ENCODE results near the gene SLC8A1.

SLC8A1 gene

GRCh38 chr2:40458271-40458794, 6.4 kb upstream of the SLC8A1 start:
- DNase-seq = no peak

GRCh38 chr2:40457837-40458236, 5.9 kb upstream of the SLC8A1 start:
- DNase-seq = no peak

GRCh38 chr2:40457366-40457765, 5.5 kb upstream of the SLC8A1 start:
- DNase-seq = peak in 2 of 4 experiments; percentile 38 to 50

DNA sequence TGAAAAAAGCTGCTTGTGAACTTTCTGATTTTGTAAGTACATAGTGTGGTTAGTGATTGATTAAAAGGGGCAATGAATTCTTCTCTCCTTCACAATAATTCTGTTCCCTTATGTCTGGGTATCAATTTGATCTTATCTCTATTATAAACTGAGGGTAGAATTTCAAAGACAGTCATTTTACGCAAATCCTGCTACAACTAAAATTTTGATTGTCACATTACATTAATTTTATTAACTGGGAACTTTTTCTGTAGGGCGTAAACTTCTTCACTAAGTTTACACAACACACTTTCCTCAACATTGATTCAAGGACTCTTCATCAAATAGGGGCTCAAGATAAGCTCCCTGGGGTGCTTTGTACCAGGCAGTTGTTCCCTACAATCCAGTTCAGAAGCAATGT, 5.0 kb upstream of the SLC8A1 start:
- no peak for DNase-seq

DNA sequence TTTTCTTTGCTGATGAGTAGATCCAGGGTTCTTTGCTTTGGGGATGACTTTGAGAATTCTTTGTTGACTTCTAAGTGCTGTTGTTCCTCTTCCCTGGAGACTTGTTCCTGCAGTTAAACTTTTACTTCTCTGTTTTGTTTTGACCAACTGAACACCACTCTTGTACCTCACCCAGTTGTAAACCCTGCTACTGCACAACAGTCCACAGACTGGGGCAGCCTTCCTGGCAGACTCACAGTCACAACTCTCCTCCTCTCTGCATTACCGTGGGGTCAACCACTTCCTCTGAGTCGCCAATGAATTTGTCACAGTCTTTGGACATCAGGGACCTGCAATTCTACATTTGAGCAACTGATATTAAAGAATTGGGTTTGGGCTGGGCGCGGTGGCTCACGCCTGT, 3.8 kb upstream of the SLC8A1 start:
- peak; percentile 66 to 88 (median 80) for DNase-seq

DNA sequence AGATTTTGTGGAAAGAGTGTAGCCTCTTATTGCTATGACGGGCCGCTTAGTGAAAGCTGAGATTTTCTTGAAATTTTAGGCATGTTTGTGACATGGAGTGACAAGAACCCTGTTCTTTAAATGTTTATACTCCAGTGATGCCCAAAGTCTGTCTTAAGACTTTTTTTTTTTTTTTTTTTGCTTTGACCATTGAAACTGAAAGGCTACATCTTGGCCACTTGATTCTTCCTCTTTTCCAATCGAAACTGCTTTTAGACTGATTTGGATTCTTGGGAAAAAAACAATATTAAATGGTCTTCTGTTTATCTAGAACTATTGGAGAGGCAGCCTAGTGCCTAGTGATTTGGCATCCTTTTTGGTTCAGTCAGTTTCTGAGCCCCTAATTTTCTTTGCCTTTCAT, 2.4 kb upstream of the SLC8A1 start:
- peak in 2 of 4 experiments; percentile 61 to 64 for DNase-seq

GRCh38 chr2:40452786-40453185, 896 bp upstream of the SLC8A1 start:
- no peak for DNase-seq

GRCh38 chr2:40450796-40451430, 977 bp downstream of the SLC8A1 start:
- DNase-seq = peak; percentile 58 to 74 (median 72)

DNA sequence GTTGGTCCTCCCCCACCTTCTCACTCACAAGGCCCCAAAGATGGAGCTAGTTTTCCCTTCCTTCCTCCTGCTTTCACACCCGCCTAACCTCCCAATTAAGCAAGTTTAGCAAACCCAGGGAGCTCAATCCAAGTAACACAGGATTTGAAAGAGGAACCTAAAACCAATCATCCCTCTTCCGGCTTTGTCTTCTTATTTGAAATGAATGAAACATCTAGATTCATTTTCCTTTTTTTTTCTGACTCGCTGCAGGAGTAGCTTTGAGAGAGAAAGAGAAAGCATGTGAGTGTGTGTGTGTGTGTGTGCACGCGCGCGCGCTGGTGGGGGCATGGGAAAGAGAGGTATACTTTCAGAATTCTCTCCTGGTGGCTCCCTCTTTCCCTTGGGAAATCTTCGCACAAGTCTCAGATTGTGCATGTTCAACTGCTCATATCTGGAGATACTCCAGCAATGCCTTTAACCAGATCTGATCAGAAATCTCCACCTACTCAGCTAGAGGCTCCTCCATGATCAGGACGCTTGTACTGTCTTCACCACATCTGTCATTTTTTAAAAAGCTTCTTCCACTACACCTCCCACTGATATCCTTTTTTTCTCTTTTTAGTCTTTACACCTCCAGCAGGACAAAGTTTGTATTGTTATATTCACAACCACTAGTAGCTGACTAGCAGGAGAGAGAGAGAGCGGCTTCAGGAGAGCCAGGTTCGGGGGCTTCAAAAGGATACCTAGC, 1.7 kb downstream of the SLC8A1 start:
- DNase-seq = peak; percentile 56 to 88 (median 74)

DNA sequence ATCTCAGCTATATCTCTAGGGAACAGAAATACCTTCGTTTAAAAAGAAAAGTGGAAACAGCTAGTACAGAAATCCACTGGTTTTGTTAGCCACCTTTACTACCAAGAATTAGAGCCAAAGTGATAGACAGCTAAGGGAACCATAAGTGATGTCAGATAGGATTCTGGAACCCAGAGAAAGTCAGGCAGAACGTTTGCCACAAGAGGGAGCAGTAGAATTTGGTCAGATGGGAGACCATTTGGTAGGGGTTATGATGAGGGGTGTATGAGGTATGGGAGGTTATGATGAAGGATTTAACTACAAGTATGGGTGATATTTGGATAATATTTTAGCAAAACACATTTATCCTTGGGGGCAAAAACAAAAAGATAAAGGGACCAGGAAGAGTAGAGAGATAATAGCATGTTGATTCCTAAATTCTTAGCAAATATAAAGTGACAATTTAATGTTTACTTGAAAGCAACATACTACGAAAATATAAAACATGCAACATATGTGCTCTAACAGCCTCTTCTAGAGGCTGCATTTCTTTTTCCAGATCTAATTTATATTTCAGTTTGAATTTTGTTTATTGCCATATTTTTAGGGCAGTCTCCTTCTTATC, 3.3 kb downstream of the SLC8A1 start:
- peak; percentile 40 to 64 (median 50) for DNase-seq

DNA sequence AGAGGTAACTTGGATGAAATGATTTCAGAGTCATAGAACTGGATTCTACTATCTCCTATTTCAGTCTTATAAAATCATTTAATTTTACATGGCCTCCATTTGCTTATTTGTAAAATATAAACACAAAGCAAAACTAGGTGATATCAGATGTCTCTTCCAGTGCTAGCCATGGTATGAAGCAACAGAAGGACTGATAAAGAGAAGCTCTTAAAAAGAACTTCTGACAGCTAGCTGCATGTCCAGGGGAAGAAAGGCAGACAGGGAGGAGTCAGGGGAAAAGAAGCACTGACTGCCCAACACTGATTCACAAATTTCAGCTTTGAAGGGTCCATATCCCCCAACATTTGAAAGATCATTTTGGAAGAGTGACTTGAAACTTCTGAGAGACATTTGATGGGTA, 6.4 kb downstream of the SLC8A1 start:
- DNase-seq = peak in 3 of 4 experiments; percentile 13 to 37 (median 26)

DNA sequence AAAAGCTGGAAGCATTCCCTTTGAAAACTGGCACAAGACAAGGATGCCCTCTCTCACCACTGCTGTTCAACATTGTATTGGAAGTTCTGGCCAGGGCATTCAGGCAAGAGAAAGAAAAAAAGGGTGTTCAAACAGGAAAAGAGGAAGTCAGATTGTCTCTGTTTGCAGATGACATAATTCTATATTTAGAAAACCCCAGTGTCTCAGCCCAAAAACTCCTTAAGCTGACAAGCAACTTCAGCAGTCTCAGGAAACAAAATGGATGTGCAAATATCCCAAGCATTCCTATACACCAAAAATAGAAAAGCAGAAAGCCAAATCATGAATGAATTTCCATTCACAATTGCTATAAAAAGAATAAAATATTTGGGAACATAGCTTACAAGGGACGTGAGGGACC, 11.1 kb downstream of the SLC8A1 start:
- peak; percentile 40 to 78 (median 60) for DNase-seq

DNA sequence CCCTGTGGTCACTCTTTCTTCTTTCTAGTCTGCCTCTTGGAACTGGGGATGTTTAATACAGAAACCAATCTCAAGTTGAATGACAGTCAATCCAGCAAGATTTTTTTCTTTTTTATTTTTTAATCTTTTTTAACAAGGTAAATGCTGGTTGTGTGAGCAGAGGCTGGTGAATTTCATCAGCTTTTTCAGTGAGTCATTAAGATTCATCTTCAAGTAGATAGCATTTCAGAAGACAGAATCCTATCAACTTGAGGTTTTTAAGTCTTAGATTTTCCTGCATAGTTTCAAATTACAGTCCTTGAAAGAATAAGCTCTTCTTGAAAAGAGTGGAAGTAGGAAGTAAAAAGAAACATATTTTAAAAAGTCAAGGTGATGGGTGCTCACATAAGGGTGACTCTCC, 12.4 kb downstream of the SLC8A1 start:
- DNase-seq = no peak

- DNase-seq = no peak
These were observed 15.8 kb downstream of the SLC8A1 start for GRCh38 chr2:40436093-40436475.

DNA sequence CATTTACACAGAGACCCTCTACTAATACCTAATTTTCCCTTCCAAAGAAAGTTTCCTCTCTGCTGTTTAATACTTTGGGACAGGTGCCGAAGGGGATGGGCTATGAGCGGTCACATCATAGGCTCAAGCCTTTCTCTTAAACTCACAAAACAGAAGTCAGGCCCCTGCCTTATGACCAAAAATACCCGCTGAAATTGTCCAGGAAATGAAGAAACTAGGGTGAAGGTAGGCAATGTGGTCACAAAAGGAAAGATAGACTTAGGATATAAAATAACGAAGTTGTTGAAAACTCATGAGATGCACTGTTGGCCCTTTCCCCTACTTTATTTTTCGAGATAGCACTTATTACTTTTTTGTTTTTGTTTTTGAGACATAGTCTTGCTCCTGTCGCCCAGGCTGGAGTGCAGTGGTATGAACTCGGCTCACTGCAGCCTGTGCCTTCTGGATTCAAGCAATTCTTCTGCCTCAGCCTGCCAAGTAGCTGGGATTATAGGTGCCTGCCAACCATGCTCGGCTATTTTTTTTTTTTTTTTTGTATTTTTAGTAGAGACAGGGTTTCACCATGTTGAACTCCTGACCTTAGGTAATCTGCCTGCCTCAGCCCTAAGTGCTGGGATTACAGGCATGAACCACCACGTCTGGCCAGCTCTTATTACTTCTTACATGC, 16.3 kb downstream of the SLC8A1 start:
- peak; percentile 26 to 55 (median 50) for DNase-seq

DNA sequence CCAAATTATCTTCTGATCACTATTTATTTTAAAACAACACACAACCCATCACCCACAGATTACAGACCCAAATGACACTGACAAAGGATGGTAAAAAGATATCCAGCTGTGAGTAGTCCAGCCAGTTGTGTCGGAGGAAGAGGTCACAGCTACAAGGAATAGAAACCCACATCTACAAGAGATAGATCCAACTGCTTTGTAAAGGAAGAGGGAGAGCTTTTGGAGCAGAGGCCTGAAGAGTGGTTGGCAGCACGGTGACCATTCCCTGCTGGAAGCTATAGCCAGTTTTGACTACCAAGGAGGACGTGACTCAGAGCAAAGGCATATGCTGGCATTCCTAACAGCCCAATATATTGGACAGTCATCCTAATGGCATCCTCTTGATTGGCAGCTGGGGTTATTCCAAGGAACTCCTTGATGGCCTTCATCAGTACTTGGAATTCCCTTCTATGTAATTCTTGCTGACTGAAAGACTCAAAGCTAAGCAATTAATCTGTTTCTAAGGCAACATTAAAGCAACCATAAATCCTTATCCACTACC, 17.1 kb downstream of the SLC8A1 start:
- no peak for DNase-seq

DNA sequence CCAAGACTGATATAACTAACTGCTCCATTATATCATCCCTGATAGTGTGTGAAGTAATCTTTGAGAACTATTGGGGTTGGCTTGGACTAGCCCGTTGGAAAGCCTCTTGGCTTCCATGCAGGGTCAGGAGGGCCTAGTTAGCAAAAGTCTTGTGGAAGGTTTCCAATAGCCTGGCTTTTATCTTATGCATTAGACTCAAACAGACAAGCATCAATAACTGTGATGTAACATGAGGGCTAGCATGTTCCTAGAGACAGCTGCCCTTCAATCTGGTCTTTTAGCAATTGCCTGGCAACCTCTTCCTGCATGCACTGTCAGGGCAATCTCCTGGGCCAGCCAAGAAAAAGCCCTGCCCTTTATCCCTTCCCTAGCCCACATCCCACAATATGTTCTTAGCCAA, 18.2 kb downstream of the SLC8A1 start:
- DNase-seq = no peak

DNA sequence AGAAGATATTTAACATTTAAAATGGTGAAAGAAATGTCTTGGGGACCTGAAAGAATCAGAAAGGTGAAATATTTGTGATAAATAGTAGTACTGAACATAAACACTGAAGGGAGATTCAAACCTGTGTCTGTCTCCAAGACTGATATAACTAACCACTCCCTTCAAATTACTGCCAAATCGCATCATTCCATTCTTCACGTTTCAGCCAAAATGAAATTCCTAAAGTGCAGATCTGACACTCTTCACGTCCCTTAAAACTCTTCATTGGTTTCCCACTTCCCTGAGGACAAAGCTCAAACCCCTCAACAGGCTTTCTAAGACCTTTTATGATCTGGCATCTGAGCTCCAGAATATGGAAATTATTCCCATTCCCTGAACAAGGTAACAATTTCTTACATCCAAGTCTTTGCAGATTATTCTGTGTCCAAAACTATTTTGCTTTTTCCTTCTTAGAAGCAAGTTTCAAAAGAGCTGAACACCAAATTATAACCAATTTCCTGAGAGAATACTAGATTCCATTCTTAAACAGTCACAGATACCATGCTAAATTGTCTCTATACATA, 18.9 kb downstream of the SLC8A1 start:
- DNase-seq = no peak

GRCh38 chr2:40431600-40431955, 20.3 kb downstream of the SLC8A1 start:
- peak; percentile 75 to 93 (median 88) for DNase-seq

GRCh38 chr2:40430776-40431599, 20.9 kb downstream of the SLC8A1 start:
- no peak for DNase-seq

- peak; percentile 25 to 61 (median 44) for DNase-seq
These were observed 23.5 kb downstream of the SLC8A1 start for GRCh38 chr2:40428439-40428838.

All from suppressor macrophage (primary cell).